Endodermal cell (in vitro differentiated cells): Measurements from ENCODE around the gene SYT13. TPM values are rescaled to one million over a fixed set of nuclear protein-coding genes. Genes with fewer than 3 reads are reported as not detected.

ENCODE experiments used
- DNase-seq: peaks from one replicate; pipeline ENCODE4 v3.0.0-alpha.2; 2017
- H3K27ac ChIP-seq: 2 replicates; pipeline ENCODE4 v1.5.1; 2013; ENCODE audit warnings: mild to moderate bottlenecking, low read depth, low read length, moderate library complexity
- H3K27me3 ChIP-seq: 2 replicates; pipeline ENCODE4 v1.6.1; 2013; ENCODE audit warnings: mild to moderate bottlenecking, low read length, moderate library complexity; ENCODE audit not compliant: insufficient read depth, control insufficient read depth, poor library complexity, severe bottlenecking
- H3K36me3 ChIP-seq: 2 replicates; pipeline ENCODE4 v1.7.0; 2013; ENCODE audit warnings: mild to moderate bottlenecking, low read length, moderate library complexity; ENCODE audit not compliant: control insufficient read depth, insufficient read depth
- H3K4me1 ChIP-seq: one replicate; pipeline ENCODE4 v1.7.0; 2013; ENCODE audit warnings: low read length; ENCODE audit not compliant: control insufficient read depth, insufficient read depth
- H3K4me3 ChIP-seq: 2 replicates; pipeline ENCODE4 v1.5.1; 2013; ENCODE audit warnings: mild to moderate bottlenecking, low read length, moderate library complexity
- H3K9ac ChIP-seq: 2 replicates; pipeline ENCODE4 v1.6.1; 2013; ENCODE audit warnings: mild to moderate bottlenecking, low read length, moderate library complexity; ENCODE audit not compliant: poor library complexity, severe bottlenecking; ENCODE audit errors: extremely low read depth
- H3K9me3 ChIP-seq: 2 replicates; pipeline ENCODE4 v1.6.1; 2013; ENCODE audit warnings: mild to moderate bottlenecking, low read length, moderate library complexity; ENCODE audit not compliant: control insufficient read depth
- H3K27ac Mint-ChIP-seq: 2 replicates; pipeline ENCODE4 v1.8.0; 2020; ENCODE audit warnings: mixed read lengths
- H3K27me3 Mint-ChIP-seq: 2 replicates; pipeline ENCODE4 v1.8.0; 2021; ENCODE audit warnings: mild to moderate bottlenecking, mixed read lengths; ENCODE audit not compliant: insufficient read depth
- H3K36me3 Mint-ChIP-seq: 2 replicates; pipeline ENCODE4 v1.8.0; 2020; ENCODE audit warnings: low read depth, mixed read lengths
- H3K4me1 Mint-ChIP-seq: 2 replicates; pipeline ENCODE4 v1.8.0; 2020; ENCODE audit warnings: mixed read lengths
- H3K4me3 Mint-ChIP-seq: 2 replicates; pipeline ENCODE4 v1.8.0; 2020; ENCODE audit warnings: mild to moderate bottlenecking, moderate library complexity, mixed read lengths
- H3K9me3 Mint-ChIP-seq: 2 replicates; pipeline ENCODE4 v1.8.0; 2020; ENCODE audit warnings: mild to moderate bottlenecking, mixed read lengths
- CTCF ChIP-seq: fragments of 200-600 bp; sonication (generic); conservative IDR thresholded peaks from 2 replicates; pipeline ENCODE4 v1.5.0; 2021; ENCODE audit warnings: antibody characterized with exemption, mild to moderate bottlenecking
- WGBS, 2 experiments: methylation state at CpG; one replicate each; pipeline versions ENCODE4 v1.1.5 to v1.1.7; 2013; ENCODE audit warnings: missing lambda C conversion rate in 2 of 2, mixed read lengths in 1 of 2; ENCODE audit not compliant: insufficient coverage in 1 of 2, insufficient read length in 1 of 2; 5-methylcytosine and 5-hydroxymethylcytosine counted together
- total RNA-seq, 2 donors: library from RNA; stranded (reverse); fragmentation: NEBNext Ultra II Directional in 1 of 2; extraction: Animal tissue kit (Norgen Biotek cat#: 25700) in 1 of 2; gene quantifications; 2 replicates in 1 of 2; 3 replicates in 1 of 2; pipeline ENCODE4 v1.2.1, GENCODE V29; 2021

SYT13 gene
- total RNA-seq, 2 donors from 2014 or later, result 3.2 to 9.3 TPM

GRCh38 chr11:45301537-45302246 is 15.6 kb upstream of the SYT13 start:
- Mint-ChIP-seq H3K4me1 (peaks cover 5% of the 10 kb centered on the region), H3K9me3 (no peaks in the 10 kb centered on the region), H3K27me3 (peaks cover 32% of the 10 kb centered on the region), H3K36me3 (no peaks in the 10 kb centered on the region), H3K27ac (no peak overlapping the region), H3K4me3 (no peak overlapping the region)
- Histone ChIP-seq H3K36me3 (no peaks in the 10 kb centered on the region), H3K27me3 (no peaks in the 10 kb centered on the region), H3K4me3 (no peak overlapping the region), H3K9me3 (no peaks in the 10 kb centered on the region), H3K9ac (no peak overlapping the region), H3K4me1 (no peaks in the 10 kb centered on the region), H3K27ac (no peak overlapping the region)
- DNase-seq, result no peak
- WGBS, 2 experiments, result 86 to 88% methylated on average over 4 to 7 of the region's 7 CpGs
- TF ChIP-seq CTCF, result no peak

- no peaks in the 10 kb centered on the region for H3K9me3 Mint-ChIP-seq
- no peak overlapping the region for H3K9ac ChIP-seq
- no peak overlapping the region for H3K27ac ChIP-seq
- no peak for TF ChIP-seq CTCF
- peaks cover 5% of the 10 kb centered on the region for H3K4me1 Mint-ChIP-seq
- no peaks in the 10 kb centered on the region for H3K4me1 ChIP-seq
- H3K36me3 Mint-ChIP-seq, result no peaks in the 10 kb centered on the region
- no peak overlapping the region for H3K4me3 Mint-ChIP-seq
- no peaks in the 10 kb centered on the region for H3K36me3 ChIP-seq
- no peak overlapping the region for H3K4me3 ChIP-seq
- WGBS, 2 experiments, result 90 to 93% methylated on average over 3 of the region's 3 CpGs
- H3K27ac Mint-ChIP-seq, result no peak overlapping the region
- no peaks in the 10 kb centered on the region for H3K27me3 ChIP-seq
- DNase-seq, result no peak
- peaks cover 34% of the 10 kb centered on the region for H3K27me3 Mint-ChIP-seq
- H3K9me3 ChIP-seq, result no peaks in the 10 kb centered on the region
These were observed 14.6 kb upstream of the SYT13 start for GRCh38 chr11:45300715-45301114.

- no peak overlapping the region for H3K9ac ChIP-seq
- 36 to 52% methylated on average over 3 to 7 of the region's 7 CpGs for WGBS, 2 experiments
- Mint-ChIP-seq H3K27ac (no peak overlapping the region), H3K4me1 (peaks cover 5% of the 10 kb centered on the region), H3K9me3 (no peaks in the 10 kb centered on the region), H3K36me3 (no peaks in the 10 kb centered on the region), H3K27me3 (peaks cover 33% of the 10 kb centered on the region), H3K4me3 (no peak overlapping the region)
- H3K27me3 ChIP-seq, result no peaks in the 10 kb centered on the region
- no peak overlapping the region for H3K4me3 ChIP-seq
- peak; percentile 48 for TF ChIP-seq CTCF
- H3K27ac ChIP-seq, result no peak overlapping the region
- H3K9me3 ChIP-seq, result no peaks in the 10 kb centered on the region
- no peaks in the 10 kb centered on the region for H3K4me1 ChIP-seq
- no peaks in the 10 kb centered on the region for H3K36me3 ChIP-seq
- peak; percentile 86 for DNase-seq
These were observed 12.6 kb upstream of the SYT13 start for GRCh38 chr11:45298718-45299117.
